HL-60/S4 treated with retinoic acid at 250 ng/mL for 4 days and 3 days (cell line): ENCODE data around the gene COL20A1.

ENCODE experiments used
- in situ Hi-C: fragments of 300-500 bp; cut with MboI; formaldehyde crosslinking; loops from 2 replicates; pipeline ENCODE4 v1.7.0; 2022; ENCODE audit warnings: low sequenced_read_pairs

COL20A1 gene

DNA sequence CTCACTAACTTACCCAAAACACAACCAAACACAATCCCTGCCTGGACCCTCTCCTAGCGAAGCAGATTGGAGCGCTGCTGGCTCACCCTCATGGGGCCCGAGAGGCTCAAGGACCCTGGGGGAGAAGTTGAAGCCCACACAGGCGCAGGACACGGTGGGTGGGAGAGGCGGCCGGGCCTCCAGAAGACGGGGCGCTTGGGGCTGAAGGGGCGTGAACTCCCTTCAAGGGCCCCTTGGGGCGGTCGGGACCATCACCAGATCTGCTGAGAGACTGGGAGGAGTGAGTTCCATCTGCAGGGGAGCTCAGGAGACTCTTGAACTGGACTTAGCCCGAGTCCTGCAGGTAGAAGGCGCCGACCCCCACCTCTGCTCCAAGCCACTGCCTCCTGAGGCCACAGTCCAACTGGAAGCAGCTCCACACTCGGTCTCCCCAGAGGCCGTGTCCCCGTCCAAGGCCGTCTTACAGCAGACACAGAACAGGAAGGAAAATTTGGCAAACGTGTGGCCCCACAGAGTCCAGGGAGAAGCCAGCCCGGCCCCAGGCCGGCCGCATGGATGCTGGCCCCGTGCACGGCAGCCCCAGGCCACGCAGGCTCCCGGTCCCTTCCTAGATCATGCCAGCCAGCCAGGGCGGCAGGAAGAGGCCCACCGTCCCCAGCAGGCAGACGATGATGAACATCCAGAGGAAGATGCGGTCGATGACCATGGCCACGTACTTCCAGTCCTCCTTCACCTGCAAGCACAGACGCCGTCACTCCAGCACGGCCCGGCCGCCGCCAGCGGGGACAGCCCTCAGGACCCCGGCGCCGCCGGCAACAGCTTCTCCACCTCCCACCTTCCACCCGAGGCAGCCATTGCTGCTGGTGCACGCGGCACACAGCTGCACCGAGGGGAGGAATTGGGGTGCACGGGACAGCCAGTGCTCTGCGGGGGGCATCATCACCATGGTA, 53.4 kb downstream of the COL20A1 start:
- in situ Hi-C loops = no loop called here

DNA sequence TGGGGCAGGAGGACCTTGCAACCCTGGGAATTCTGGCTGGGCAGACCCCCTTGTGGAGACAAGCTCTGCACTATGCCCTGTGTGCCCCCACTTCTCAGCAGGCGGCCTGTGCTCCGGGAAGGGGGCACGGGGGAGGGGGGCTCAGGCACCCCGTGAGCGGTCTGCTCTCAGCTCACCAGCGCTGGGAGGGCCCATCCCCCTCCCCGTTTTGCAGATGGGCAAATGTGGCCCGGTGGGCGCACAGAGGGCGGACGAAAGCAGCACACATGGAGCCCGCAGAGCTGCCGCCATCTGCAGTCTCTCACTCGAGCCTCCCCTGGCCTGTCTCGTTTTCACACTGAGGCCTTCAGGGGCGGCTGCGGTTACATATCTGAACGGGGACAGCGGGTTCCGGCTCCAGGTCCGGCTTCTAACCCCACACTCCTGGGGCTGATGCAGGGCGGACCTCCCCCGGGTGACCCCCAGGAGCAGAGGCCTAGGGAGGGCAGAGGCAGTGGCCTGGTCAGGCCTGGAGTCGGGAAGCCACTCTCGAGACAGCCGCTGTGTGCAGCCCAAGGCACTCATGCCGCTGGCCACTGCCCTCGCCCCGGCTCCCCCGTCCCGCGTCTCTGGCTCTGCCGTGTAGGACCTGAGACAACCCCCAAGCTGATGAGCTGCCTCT, 54.2 kb downstream of the COL20A1 start:
- in situ Hi-C loops = no loop called here

DNA sequence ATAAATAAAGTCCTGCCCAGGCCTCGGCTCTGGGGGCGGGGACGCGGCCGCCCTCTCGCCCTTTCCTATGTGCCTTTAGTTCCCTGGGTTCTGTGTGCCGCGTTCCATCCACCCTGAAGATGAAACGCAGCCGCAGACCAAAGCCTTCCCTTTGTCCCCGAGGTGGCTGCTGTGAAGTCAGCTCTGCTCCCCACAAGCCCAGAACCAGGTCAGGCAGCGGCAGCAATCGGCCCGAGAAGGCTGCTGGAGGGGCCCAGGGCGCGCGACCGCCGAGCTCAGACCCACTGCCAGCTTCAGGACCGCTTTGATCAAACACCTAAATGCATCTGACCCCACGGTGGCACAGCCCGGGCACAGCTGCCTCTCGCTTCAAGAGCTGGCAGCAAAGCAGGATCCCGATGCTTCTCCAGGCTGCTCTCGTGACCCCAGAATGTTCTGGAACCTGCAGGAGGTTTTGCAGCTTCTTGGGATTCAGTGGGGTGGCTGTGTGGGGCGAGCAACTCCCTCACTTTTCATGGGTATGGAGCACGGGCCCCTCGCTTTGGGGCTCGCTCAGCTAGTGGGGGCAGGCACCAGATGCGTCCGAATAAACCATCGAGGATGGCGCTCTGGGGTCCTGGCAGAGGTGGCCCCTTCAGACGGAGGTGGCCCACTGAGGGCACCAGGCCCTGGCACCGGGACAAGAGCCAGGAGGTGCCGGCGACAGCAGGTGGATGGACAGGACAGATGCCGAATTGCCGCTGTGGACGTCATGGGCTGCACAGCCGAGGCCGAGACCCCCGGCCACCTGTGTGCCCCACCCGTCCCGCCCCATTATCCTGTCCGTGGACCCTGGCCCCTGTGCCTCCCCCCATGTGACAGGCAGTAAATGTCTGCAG, 55.2 kb downstream of the COL20A1 start:
- in situ Hi-C loops = no loop called here

DNA sequence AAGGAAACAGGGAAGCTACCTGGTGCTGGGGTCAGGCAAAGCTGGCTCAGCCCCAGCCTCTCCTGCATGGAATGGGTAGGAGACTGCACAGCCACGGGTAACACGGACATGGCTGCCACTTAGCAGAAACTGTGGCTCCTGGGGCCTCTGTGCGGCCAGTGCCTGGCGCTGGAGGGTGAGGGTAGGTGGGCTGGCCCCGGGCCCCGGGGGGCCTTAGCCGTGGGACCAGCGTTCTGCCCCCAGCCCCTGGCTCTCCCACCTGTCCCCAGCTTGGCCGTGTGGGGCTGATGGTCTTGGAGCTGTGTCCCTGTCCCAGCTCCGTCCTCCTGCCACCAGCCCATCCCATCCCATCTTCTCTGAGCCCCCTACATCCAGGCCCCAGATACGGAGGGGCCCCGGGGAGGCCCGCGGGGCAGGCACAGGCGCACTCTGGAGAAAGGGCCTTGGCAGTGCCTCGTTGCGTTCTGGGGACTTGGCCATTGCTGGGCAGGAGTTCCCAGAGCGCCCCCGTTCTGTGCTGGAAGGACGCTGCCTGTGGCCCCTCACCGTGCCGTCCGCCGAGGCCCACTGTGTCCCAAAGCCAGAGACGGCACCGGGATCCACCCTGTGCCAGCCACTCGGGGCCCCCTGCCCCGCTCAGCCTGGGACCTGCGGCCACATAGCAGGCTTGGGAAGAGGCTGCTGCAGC, 56.0 kb downstream of the COL20A1 start:
- in situ Hi-C loops = no loop called here

DNA sequence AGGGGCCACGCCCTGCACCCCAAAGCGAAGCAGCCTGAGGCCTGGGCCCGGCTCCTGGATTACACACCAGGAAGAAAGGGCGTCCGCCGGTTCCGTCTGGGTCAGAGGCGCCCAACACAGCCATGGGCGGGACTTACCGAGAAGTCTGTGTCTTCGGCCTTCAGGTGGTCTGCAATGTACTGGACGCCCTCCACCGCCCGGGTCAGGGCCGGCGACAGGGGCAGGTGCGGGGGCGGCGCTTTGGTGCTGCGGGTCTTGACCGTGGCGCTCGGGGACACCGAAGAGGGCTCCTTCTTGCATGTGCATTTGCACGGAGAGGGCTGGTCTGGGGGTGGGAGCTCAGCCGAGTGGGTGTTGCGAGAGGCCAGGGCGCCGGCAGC, 56.5 kb downstream of the COL20A1 start:
- in situ Hi-C loops = no loop called here

DNA sequence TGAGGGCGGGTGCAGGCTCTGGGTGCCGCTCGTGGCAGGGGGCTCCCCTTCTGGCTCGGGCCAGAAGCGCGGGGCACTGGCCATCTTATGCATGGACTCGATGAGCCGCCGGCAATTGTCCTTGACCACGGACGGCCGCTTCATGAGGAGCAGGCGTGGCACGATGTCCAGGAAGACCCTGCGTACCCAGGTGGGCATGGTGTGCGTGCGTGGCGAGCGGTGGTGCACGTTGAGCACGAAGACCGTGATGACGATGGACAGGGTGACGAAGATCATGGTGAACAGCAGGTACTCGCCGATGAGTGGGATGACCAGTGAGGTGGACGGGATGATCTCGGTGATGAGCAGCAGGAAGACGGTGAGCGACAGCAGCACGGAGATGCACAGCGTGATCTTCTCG, 57.2 kb downstream of the COL20A1 start:
- in situ Hi-C loops = no loop called here

DNA sequence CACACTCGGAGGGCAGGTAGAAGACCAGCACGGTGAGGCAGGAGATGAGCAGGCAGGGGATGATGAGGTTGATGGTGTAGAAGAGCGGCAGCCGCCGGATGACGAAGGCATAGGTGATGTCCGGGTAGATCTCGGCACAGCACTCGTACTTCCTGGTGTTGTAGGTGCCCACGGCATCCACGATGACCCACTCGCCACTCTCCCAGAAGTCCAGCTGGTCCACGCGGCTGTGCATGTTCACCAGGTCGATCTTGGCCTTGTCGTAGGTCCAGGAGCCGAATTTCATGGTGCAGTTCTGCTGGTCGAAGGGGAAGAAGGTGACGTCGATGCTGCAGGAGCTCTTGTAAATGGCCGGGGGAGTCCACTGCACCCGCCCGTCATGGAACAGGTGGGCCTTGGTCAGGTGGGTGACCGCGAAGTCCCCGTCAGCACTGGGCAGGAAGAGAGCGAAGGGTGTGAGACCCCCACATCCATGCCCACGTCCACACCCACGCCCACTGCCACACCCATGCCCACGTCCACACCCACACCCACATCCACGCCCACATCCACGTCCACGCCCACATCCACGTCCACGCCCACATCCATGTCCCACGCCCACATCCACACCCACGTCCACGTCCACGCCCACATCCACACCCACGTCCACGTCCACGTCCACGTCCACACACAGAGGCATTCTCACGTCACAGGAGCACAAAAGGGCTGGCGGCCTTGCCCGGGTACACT, 57.8 kb downstream of the COL20A1 start:
- in situ Hi-C loops = no loop called here

DNA sequence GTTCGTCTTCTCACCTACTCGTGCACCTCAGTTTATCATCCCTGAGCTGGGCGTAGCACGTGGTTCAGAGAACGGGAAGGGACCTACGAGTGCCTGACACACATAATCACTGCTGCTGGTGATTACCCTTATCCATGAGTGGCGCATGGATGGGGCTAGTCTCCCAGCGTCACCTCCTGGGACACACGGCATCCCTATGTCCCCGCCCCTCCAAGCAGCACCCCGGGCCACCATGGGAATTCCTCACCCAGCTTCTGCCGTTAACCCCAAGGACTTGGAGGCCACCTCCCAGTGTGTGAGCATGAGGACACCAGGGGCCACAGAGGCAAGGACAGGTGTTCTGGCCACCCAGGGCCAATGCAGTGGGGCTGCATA, 58.3 kb downstream of the COL20A1 start:
- in situ Hi-C loops = no loop called here

DNA sequence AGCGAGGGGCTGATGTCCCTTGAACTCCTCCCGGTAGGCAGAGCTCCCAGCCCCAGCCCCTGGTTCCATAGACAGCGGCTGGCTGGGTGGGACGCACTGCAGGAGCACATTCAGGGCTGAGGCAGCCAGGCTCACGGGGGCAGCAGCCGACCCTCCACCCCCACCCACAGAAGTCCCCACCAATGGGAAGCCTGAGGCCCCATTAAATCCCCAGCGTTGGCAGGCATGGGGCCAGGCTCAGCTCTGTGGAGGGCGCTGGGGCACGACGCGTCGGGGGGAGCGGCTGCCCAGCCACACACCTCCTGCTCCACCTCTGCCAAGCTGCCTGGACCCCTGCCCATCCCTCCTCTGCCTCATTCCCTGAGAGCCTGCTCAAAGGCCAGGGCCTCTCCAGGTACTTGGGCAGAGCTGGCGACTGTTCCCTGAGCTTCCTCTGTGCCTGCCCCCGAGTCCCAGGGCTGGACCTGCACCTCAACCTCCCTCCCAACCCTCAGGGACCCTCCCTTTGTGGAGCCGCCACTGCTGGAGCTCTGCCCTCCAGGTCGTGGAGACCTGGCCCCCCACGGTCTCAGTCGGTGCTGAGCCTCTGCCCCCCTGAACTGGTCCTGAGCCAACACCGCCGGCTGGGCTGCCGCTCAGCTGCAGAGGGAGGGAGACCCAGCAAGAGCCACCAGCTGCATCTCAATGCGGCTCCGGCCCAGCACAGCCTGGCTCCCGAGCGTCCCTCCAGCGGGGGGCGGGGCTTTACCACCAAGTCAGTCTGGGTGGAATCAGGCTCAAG, 59.0 kb downstream of the COL20A1 start:
- in situ Hi-C loops = no loop called here

DNA sequence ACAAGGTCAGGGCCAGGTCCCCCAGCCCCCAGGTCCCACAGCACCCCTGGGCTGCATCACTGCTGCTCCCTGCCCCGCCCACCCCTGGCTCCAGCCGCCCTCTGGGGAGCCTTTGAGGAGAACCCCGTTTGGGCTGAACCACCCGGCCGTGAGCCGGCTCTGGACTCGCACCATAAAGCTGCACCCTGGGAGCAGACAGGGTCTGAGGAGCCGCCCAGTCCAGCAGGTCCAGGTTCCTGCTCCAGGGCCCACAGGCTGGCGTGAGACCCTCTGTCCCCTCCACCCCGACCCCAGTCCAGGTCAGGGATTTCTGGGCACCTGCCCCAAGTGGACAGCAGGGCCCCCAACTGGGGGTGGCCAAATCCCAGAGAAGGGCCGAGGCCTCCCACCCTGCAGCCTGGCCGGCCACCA, 59.8 kb downstream of the COL20A1 start:
- in situ Hi-C loops = no loop called here

DNA sequence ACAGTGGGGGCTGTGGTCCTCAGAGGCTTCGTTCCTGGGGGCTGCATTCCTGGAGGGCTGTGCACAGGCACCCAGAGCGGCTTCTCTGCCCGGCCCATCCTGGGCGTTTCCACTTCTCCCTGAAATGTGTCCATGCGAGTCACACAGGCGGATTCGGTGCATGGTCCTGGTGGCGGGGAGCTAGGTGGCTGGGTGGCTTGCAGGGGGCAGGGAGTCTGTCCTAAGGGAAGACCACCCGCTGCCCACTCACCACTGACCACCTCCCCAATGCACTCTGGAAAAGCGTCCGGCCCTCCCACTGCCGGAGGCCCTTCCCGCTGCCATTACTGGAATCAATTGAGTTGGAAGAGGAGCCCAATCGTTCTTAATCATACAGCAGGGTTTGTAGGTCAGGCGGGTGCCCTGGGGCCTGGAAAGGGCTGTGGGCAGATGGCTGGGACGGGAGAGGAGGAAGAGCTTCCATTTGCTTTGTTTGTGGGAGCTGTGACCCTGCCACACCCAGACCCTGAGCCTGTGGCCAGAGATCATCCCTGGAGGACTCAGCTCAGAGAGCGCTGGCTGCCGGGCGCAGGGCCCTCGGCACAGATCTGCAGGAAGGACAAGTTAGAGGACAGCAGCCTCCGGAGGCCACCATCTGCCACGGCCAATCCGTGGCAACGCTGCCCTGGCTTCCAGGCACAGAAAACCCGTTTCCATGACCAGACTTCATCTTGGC, 61.8 kb downstream of the COL20A1 start:
- in situ Hi-C loops = no loop called here

DNA sequence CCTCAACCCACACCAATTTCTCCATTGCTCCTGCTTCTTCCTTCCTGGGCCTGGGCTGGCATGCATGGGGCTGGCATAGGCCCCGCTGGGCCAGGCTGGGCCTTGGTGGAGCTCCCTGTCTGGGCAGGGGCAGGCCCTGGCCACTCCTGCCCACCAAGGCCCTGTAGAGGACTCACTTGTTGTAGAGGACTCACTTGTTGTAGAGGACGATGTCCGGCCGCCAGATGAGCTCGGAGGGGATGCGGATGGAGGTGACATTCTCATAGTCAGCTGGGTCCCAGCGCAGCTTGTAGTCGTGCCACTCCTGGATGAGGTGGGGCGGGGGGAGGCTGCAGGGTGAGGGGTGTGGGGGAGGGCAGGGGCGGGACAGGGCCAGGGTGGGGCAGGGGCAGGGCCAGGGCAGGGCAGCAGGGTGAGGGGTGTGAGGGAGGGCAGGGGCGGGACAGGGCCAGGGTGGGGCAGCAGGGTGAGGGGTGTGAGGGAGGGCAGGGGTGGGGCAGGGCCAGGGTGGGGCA, 62.9 kb downstream of the COL20A1 start:
- in situ Hi-C loops = no loop called here

DNA sequence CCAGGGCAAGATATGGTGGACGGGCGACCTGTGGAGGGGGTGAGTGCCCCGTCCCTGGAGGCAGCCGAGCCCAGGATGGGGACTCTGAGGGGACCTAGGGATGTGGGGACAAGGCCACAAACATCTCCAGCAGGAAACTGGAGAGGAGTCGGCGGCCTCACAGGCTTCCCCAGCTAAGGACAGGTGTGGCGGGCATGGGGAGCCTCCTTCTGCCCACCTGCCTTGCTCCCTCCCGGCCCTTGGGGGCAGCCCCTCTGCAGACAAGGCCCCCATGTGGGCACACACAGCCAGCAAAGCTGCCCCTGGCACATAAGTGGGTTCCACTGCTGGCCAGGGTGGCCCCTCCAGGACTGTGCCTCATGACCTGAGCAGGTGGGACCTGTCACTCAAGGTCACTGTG, 63.5 kb downstream of the COL20A1 start:
- in situ Hi-C loops = no loop called here

DNA sequence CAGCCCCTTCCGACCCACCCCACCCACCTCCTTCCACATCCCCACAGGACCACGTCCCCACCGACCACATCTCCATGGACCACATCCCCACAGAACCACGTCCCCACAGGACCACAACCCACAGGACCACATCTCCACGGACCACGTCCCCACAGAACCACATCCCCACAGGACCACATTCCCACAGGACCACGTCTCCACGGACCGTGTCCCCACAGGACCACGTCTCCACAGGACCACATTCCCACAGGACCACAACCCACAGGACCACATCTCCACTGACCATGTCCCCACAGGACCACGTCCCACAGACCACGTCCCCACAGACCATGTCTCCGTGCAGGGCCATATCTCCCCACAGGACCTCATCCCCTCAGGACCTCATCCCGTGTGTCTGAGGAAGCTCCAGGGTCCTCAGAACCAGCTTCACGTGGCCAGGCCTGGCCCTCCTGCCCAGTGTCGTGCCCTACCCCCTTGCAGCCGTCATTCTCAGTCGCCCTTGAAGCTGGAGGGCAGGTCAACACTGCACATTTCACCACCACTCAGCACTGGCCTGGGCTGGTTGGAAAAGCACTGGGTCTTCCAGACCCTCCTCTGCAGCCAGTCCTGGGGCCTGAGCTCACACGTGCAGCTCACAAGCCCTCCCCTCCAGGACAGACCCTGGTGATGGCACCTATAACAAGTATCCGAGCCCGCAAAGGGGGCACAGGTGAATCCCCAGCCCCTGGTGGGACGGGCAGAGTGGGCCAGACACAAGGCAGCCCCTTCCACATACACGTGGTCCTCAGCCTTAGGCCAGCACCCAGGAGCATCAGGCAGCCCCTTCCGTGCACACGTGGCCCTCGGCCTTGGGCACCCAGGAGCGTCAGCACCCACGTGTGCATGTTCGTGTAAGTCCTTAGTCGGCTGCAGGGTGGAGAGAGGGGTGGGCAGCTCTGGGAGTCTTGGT, 64.2 kb downstream of the COL20A1 start:
- in situ Hi-C loops = no loop called here

DNA sequence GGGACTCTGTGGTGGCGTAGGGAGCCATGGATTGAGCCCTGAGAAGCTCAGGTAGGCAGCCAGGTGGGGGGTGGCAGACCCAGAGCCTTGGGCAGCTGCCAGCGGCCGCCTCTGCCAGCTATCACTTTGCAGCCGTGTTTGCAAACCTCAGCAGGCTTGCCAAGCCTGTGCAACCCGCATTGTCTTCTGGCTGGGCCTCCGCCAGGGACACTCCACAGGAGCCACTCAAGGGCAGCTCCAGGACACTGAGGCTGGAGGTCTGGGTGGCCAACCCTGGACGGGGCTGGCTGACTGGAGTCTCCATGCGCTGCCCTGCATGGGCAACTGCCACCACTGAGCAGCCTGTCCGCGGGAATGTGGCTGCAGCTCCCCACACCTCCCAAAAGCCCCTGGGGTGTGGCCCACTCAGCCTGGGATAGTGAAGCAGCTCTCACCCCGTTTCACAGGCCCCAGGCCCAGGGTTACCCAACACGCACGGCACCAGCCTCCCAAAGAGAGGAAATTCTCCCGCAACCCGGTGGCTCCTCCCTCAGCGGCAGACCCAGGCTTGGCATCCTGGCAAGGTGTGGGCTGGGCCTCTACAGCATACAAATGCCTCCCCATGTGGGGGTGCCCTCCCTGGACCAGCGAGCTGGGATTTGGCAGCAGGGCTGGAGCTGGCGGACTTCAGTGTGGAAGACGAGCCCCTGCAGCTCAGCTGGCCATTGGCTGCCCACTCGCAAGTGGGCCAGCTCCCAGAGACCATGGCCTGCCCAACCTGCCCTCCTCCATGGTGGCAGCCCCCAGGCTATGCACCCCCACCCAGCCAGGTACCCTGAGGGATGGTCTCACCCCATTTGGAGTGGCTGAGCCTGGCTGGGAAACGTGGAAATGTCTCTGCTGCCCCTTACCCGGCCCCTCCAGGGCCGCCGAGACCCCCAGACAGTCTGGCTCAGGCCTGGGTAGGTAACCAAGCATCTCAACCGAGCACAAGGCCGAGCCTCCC, 65.2 kb downstream of the COL20A1 start:
- in situ Hi-C loops = no loop called here
